OCI-LY7 (cell line): ENCODE data around the gene MRO. TPM values are rescaled to one million over a fixed set of nuclear protein-coding genes. Genes with fewer than 3 reads are reported as not detected.

Experiments used
- BruUV-seq: library from RNA; stranded (reverse); fragments of 400-500 nt; replicated peaks from 2 replicates; lab custom pipeline; 2021; lab: Mats Ljungman, UMichigan
- CTCF ChIA-PET: fragments of 300-600 bp; sonication (Branson Sonifier 250); formaldehyde crosslinking; loops from one replicate; lab custom pipeline; 2022; ENCODE audit warnings: antibody characterized with exemption; ENCODE audit not compliant: unreplicated experiment; lab: Charles Lee
- POLR2A ChIA-PET: fragments of 300-600 bp; sonication (Branson Sonifier 250); formaldehyde crosslinking; loops from one replicate; lab custom pipeline; 2022; ENCODE audit warnings: antibody characterized with exemption; lab: Charles Lee
- DNase-seq: peaks from one replicate; pipeline ENCODE4 v3.0.0-alpha.2; 2015; ENCODE audit warnings: low spot score
- H2AFZ ChIP-seq: fragments of 200-600 bp; sonication (generic), shearing (Covaris generic); 2 replicates; pipeline ENCODE4 v1.6.1; 2014; ENCODE audit warnings: mild to moderate bottlenecking, antibody characterized with exemption, low read length, moderate library complexity
- H3K27ac ChIP-seq: fragments of 200-600 bp; sonication (generic); 2 replicates; pipeline ENCODE4 v1.5.1; 2014; ENCODE audit warnings: mixed run types, low read depth, mild to moderate bottlenecking, moderate library complexity, low read length, inconsistent platforms; ENCODE audit not compliant: poor library complexity, severe bottlenecking
- H3K36me3 ChIP-seq: fragments of 200-600 bp; sonication (generic); 2 replicates; pipeline ENCODE4 v1.6.1; 2014; ENCODE audit warnings: mild to moderate bottlenecking, antibody characterized with exemption, low read length, moderate library complexity, mixed read lengths; ENCODE audit not compliant: insufficient read depth
- H3K4me1 ChIP-seq: fragments of 200-600 bp; sonication (generic); 2 replicates; pipeline ENCODE4 v1.5.1; 2014; ENCODE audit warnings: mild to moderate bottlenecking, low read length; ENCODE audit not compliant: insufficient read depth, poor library complexity, severe bottlenecking
- H3K4me2 ChIP-seq: fragments of 200-600 bp; sonication (generic); 2 replicates; pipeline ENCODE4 v1.6.1; 2014; ENCODE audit warnings: mild to moderate bottlenecking, low read length
- H3K4me3 ChIP-seq: fragments of 200-600 bp; sonication (generic); 2 replicates; pipeline ENCODE4 v1.5.1; 2014; ENCODE audit warnings: mild to moderate bottlenecking, low read depth, low read length; ENCODE audit not compliant: poor library complexity, severe bottlenecking
- H3K79me2 ChIP-seq: fragments of 200-600 bp; sonication (generic); 2 replicates; pipeline ENCODE4 v1.6.1; 2016; ENCODE audit warnings: low read depth, mild to moderate bottlenecking, low read length, moderate library complexity, mixed read lengths; ENCODE audit not compliant: insufficient read depth
- H3K9me2 ChIP-seq: fragments of 200-600 bp; sonication (generic); 2 replicates; pipeline ENCODE4 v1.6.1; 2016; ENCODE audit warnings: mild to moderate bottlenecking, low read length, mixed read lengths; ENCODE audit not compliant: insufficient read depth
- H3K9me3 ChIP-seq: fragments of 200-600 bp; sonication (generic); 2 replicates; pipeline ENCODE4 v1.6.1; 2014; ENCODE audit warnings: mild to moderate bottlenecking, mixed run types, low read length, mixed read lengths
- H4K20me1 ChIP-seq: fragments of 200-600 bp; sonication (generic); 2 replicates; pipeline ENCODE4 v1.6.1; 2014; ENCODE audit warnings: mild to moderate bottlenecking, antibody characterized with exemption, low read length, moderate library complexity, mixed read lengths; ENCODE audit not compliant: insufficient read depth
- EZH2phosphoT487 ChIP-seq: fragments of 200-600 bp; sonication (generic); IDR thresholded peaks from 2 replicates; pipeline ENCODE4 v1.6.1; 2018; ENCODE audit warnings: low read depth, borderline replicate concordance, mild to moderate bottlenecking, mixed run types, antibody characterized with exemption, low read length, moderate library complexity, mixed read lengths
- intact Hi-C: fragments of 100-400 bp; cut with micrococcal nuclease; formaldehyde crosslinking; loops from one replicate; pipeline ENCODE4 v1.10.0; 2022; ENCODE audit not compliant: unreplicated experiment
- total RNA-seq, 2 experiments: library from RNA; depleted of rRNA in 1 of 2; stranded (reverse); fragments of >200 nt in 1 of 2; shearing (Covaris generic) in 1 of 2; gene quantifications; 2 replicates each; pipeline ENCODE4 v1.2.3, GENCODE V29; 2014 to 2022
- TF ChIP-seq, protein P1 (sequence below): fragments of 200-600 bp; sonication (generic); conservative IDR thresholded peaks from 2 replicates; pipeline ENCODE4 v1.5.1; 2014; ENCODE audit warnings: mild to moderate bottlenecking, antibody characterized with exemption, low read length, moderate library complexity, mixed read lengths

The MRO gene
- total RNA-seq, 2 experiments from 2014 or later, result 0.22 to 0.46 TPM

DNA sequence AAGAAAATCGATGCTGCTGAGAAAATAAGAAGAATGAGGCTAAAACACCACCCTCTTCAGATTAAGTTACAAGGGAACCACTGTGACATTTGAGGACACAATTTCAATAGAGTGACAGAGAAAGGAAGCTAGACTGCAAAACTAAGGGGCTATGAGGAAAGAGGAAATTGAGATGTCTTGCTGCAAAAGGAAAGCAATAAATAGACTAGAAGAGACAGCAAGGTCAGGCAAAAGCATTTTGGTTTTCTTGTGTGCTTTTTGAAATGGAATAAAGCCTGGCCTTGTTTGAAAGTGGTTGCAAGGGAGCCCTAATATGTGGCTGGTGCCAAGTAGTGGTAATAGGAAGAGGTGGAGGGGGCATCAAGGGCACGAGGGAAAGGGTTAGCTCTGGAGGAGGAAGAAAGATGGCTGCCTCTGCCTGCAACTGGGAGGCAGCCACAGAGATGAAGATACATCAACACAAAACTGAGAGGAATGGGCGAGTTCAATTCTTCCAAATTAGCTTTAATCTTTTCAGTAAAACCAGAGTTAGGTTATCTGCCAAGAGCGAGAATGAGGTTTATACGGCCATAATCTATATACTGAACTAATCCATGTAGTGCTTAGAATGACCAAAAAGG, 1.2 kb upstream of the MRO start:
- H3K4me2 ChIP-seq, result peak overlapping the region; percentile 79
- BruUV-seq, result no TSS peak
- intact Hi-C loops, result loop anchor here (1.0 to 10.0 kb wide), 3 partner anchors 45 to 230 kb away; partner anchors contain the start of gene ELAC1
- H3K9me2 ChIP-seq, result no peaks in the 10 kb centered on the region
- no peak overlapping the region for H3K4me3 ChIP-seq
- CTCF ChIA-PET, result no interaction called here
- H3K36me3 ChIP-seq, result no peaks in the 10 kb centered on the region
- no peaks in the 10 kb centered on the region for H4K20me1 ChIP-seq
- TF ChIP-seq EZH2phosphoT487, result no peak
- TF ChIP-seq, protein P1, sequence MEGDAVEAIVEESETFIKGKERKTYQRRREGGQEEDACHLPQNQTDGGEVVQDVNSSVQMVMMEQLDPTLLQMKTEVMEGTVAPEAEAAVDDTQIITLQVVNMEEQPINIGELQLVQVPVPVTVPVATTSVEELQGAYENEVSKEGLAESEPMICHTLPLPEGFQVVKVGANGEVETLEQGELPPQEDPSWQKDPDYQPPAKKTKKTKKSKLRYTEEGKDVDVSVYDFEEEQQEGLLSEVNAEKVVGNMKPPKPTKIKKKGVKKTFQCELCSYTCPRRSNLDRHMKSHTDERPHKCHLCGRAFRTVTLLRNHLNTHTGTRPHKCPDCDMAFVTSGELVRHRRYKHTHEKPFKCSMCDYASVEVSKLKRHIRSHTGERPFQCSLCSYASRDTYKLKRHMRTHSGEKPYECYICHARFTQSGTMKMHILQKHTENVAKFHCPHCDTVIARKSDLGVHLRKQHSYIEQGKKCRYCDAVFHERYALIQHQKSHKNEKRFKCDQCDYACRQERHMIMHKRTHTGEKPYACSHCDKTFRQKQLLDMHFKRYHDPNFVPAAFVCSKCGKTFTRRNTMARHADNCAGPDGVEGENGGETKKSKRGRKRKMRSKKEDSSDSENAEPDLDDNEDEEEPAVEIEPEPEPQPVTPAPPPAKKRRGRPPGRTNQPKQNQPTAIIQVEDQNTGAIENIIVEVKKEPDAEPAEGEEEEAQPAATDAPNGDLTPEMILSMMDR, result no peak
- DNase-seq, result peak; percentile 24
- peak overlapping the region; percentile 96 for H2AFZ ChIP-seq
- peaks cover 46% of the 10 kb centered on the region for H3K4me1 ChIP-seq
- peak overlapping the region; percentile 15 for H3K27ac ChIP-seq
- H3K9me3 ChIP-seq, result no peaks in the 10 kb centered on the region
- H3K79me2 ChIP-seq, result no peaks in the 10 kb centered on the region
- POLR2A ChIA-PET, result interaction anchor here (0.7 to 2.1 kb wide), 6 partner anchors 10 to 335 kb away, joined by 3 to 6 read pairs (median 3); no protein-coding TSS in a partner anchor

DNA sequence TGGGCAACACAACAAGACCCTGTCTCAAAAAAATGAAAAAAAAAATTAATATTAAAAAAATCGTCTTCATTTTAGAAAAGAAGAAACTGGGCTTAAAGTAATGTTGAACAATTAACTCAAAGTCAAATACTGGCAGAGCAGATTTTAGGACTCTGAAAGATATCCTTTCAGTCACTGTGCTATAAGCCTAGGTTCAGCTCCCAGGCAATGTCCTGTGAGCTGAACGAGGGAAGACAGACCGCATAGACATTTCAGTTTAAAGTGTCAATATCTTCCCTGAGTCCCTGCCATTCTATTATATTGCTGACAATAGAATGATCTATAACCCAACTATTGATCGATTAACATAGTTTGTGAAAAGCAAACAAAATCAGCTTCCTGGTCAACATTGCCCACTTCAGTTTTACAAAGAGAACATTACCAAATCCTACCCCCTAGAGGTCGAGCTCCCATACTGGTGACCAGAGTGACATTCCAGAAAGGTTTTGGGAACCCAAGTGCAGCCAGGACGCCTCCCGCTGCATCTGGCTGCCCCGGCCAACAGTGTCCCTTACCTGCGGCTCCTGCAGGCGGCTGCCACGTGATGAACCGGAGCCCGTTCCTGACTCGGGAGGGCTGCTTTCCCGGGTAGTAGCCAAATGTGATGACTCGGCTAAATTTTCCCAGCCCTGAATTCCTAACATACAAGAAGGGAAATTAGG, 639 bp downstream of the MRO start:
- Histone ChIP-seq H3K4me2 (peak overlapping the region; percentile 79), H3K4me1 (peaks cover 46% of the 10 kb centered on the region), H3K4me3 (peak overlapping the region; percentile 53), H3K79me2 (no peaks in the 10 kb centered on the region), H3K9me3 (no peaks in the 10 kb centered on the region), H4K20me1 (no peaks in the 10 kb centered on the region), H2AFZ (peak overlapping the region; percentile 96), H3K36me3 (no peaks in the 10 kb centered on the region), H3K9me2 (no peaks in the 10 kb centered on the region), H3K27ac (no peak overlapping the region)
- intact Hi-C loops, result no loop called here
- ChIA-PET CTCF (interaction anchor here (0.9 kb wide), 1 partner anchor 289 kb away, joined by 4 read pairs; no protein-coding TSS in a partner anchor), POLR2A (no interaction called here)
- no TSS peak for BruUV-seq
- DNase-seq, result no peak
- no peak for TF ChIP-seq EZH2phosphoT487
- TF ChIP-seq, protein P1, result no peak
